Endodermal cell (in vitro differentiated cells): ENCODE results near the gene TRIM13. TPM values are rescaled to one million over a fixed set of nuclear protein-coding genes. Genes with fewer than 3 reads are reported as not detected.
"Not testable (repeated sequence)": the region's sequence is repeated elsewhere in the genome, so short reads cannot be mapped to it uniquely, and the experiment has no call there.

Experiments
- DNase-seq: peaks from one replicate; pipeline ENCODE4 v3.0.0-alpha.2; 2017
- H3K27ac ChIP-seq: 2 replicates; pipeline ENCODE4 v1.5.1; 2013; ENCODE audit warnings: mild to moderate bottlenecking, low read depth, low read length, moderate library complexity
- H3K27me3 ChIP-seq: 2 replicates; pipeline ENCODE4 v1.6.1; 2013; ENCODE audit warnings: mild to moderate bottlenecking, low read length, moderate library complexity; ENCODE audit not compliant: insufficient read depth, control insufficient read depth, poor library complexity, severe bottlenecking
- H3K36me3 ChIP-seq: 2 replicates; pipeline ENCODE4 v1.7.0; 2013; ENCODE audit warnings: mild to moderate bottlenecking, low read length, moderate library complexity; ENCODE audit not compliant: control insufficient read depth, insufficient read depth
- H3K4me1 ChIP-seq: one replicate; pipeline ENCODE4 v1.7.0; 2013; ENCODE audit warnings: low read length; ENCODE audit not compliant: control insufficient read depth, insufficient read depth
- H3K4me3 ChIP-seq: 2 replicates; pipeline ENCODE4 v1.5.1; 2013; ENCODE audit warnings: mild to moderate bottlenecking, low read length, moderate library complexity
- H3K9ac ChIP-seq: 2 replicates; pipeline ENCODE4 v1.6.1; 2013; ENCODE audit warnings: mild to moderate bottlenecking, low read length, moderate library complexity; ENCODE audit not compliant: poor library complexity, severe bottlenecking; ENCODE audit errors: extremely low read depth
- H3K9me3 ChIP-seq: 2 replicates; pipeline ENCODE4 v1.6.1; 2013; ENCODE audit warnings: mild to moderate bottlenecking, low read length, moderate library complexity; ENCODE audit not compliant: control insufficient read depth
- H3K27ac Mint-ChIP-seq: 2 replicates; pipeline ENCODE4 v1.8.0; 2020; ENCODE audit warnings: mixed read lengths
- H3K27me3 Mint-ChIP-seq: 2 replicates; pipeline ENCODE4 v1.8.0; 2021; ENCODE audit warnings: mild to moderate bottlenecking, mixed read lengths; ENCODE audit not compliant: insufficient read depth
- H3K36me3 Mint-ChIP-seq: 2 replicates; pipeline ENCODE4 v1.8.0; 2020; ENCODE audit warnings: low read depth, mixed read lengths
- H3K4me1 Mint-ChIP-seq: 2 replicates; pipeline ENCODE4 v1.8.0; 2020; ENCODE audit warnings: mixed read lengths
- H3K4me3 Mint-ChIP-seq: 2 replicates; pipeline ENCODE4 v1.8.0; 2020; ENCODE audit warnings: mild to moderate bottlenecking, moderate library complexity, mixed read lengths
- H3K9me3 Mint-ChIP-seq: 2 replicates; pipeline ENCODE4 v1.8.0; 2020; ENCODE audit warnings: mild to moderate bottlenecking, mixed read lengths
- CTCF ChIP-seq: fragments of 200-600 bp; sonication (generic); conservative IDR thresholded peaks from 2 replicates; pipeline ENCODE4 v1.5.0; 2021; ENCODE audit warnings: antibody characterized with exemption, mild to moderate bottlenecking
- WGBS, 2 experiments: methylation state at CpG; one replicate each; pipeline versions ENCODE4 v1.1.5 to v1.1.7; 2013; ENCODE audit warnings: missing lambda C conversion rate in 2 of 2, mixed read lengths in 1 of 2; ENCODE audit not compliant: insufficient coverage in 1 of 2, insufficient read length in 1 of 2; 5-methylcytosine and 5-hydroxymethylcytosine counted together
- microRNA-seq: library from miRNA; unstranded; fragments of <30 nt; microRNA quantifications from one replicate; pipeline ENCODE4 v1.2.0, GENCODE V29; 2020; ENCODE audit warnings: borderline microRNAs expressed
- total RNA-seq, 2 donors: library from RNA; stranded (reverse); fragmentation: NEBNext Ultra II Directional in 1 of 2; extraction: Animal tissue kit (Norgen Biotek cat#: 25700) in 1 of 2; gene quantifications; 2 replicates in 1 of 2; 3 replicates in 1 of 2; pipeline ENCODE4 v1.2.1, GENCODE V29; 2021

The TRIM13 gene
- total RNA-seq, 2 donors from 2014 or later: 44.3 TPM

GRCh38 chr13:50060718-50061117, 63.9 kb downstream of the TRIM13 start:
- H3K4me3 Mint-ChIP-seq: no peak overlapping the region
- Histone ChIP-seq H3K9me3 (no peaks in the 10 kb centered on the region), H3K27ac (no peak overlapping the region), H3K4me1 (no peaks in the 10 kb centered on the region), H3K4me3 (no peak overlapping the region), H3K9ac (no peak overlapping the region), H3K36me3 (peaks cover 51% of the 10 kb centered on the region), H3K27me3 (no peaks in the 10 kb centered on the region)
- no peaks in the 10 kb centered on the region for H3K9me3 Mint-ChIP-seq
- H3K36me3 Mint-ChIP-seq: peaks cover 7% of the 10 kb centered on the region
- no CpG with 5 or more reads among the region's 1 CpG for WGBS, 2 experiments
- no peak for DNase-seq
- no peak for TF ChIP-seq CTCF
- H3K27me3 Mint-ChIP-seq: no peaks in the 10 kb centered on the region
- no peaks in the 10 kb centered on the region for H3K4me1 Mint-ChIP-seq
- no peak overlapping the region for H3K27ac Mint-ChIP-seq

GRCh38 chr13:50062336-50062735, 65.5 kb downstream of the TRIM13 start:
- not testable (repeated sequence) for H3K9me3 ChIP-seq, H3K27ac ChIP-seq, H3K4me3 ChIP-seq, H3K9me3 Mint-ChIP-seq, H3K27me3 ChIP-seq, H3K4me1 Mint-ChIP-seq, DNase-seq, H3K27ac Mint-ChIP-seq, H3K27me3 Mint-ChIP-seq, H3K4me1 ChIP-seq, H3K9ac ChIP-seq, H3K4me3 Mint-ChIP-seq
- H3K36me3 Mint-ChIP-seq: peaks cover 13% of the 10 kb centered on the region
- WGBS, 2 experiments: 88 to 98% methylated on average over 4 to 6 of the region's 7 CpGs
- H3K36me3 ChIP-seq: peaks cover 60% of the 10 kb centered on the region

GRCh38 chr13:50065712-50066111, 68.9 kb downstream of the TRIM13 start:
- H3K27me3 Mint-ChIP-seq: no peaks in the 10 kb centered on the region
- Histone ChIP-seq H3K9ac (no peak overlapping the region), H3K27ac (no peak overlapping the region), H3K9me3 (no peaks in the 10 kb centered on the region), H3K27me3 (no peaks in the 10 kb centered on the region), H3K4me3 (no peak overlapping the region), H3K36me3 (peaks cover 66% of the 10 kb centered on the region), H3K4me1 (no peaks in the 10 kb centered on the region)
- peaks cover 18% of the 10 kb centered on the region for H3K36me3 Mint-ChIP-seq
- no peak for DNase-seq
- TF ChIP-seq CTCF: no peak
- no peak overlapping the region for H3K4me3 Mint-ChIP-seq
- H3K9me3 Mint-ChIP-seq: no peaks in the 10 kb centered on the region
- 89 to 95% methylated on average over 1 of the region's 1 CpG for WGBS, 2 experiments
- no peak overlapping the region for H3K27ac Mint-ChIP-seq
- no peaks in the 10 kb centered on the region for H3K4me1 Mint-ChIP-seq

Small RNAs within 50 kb of the gene (microRNA-seq; reads per million reads assigned to microRNA genes)
- gene MIR15A (294 reads per million, percentile 85 among the genes with 10 or more reads in this experiment), gene MIR16-1 (134 reads per million, percentile 77 among the genes with 10 or more reads in this experiment), gene MIR3613 (0.74 reads per million)

Other genes starting within 250 kb of the TRIM13 start
- gene KPNA3, start 204.4 kb upstream of the TRIM13 start, total RNA-seq: 10 to 100 TPM; 59.0 to 64.2 TPM
- gene SPRYD7, start 60.7 kb upstream of the TRIM13 start, total RNA-seq: 1 to 10 TPM; 2.0 to 5.6 TPM
- gene KCNRG, start 18.4 kb downstream of the TRIM13 start, total RNA-seq: 1 to 10 TPM in 1 of 2 donors, under 1 TPM in 1; 0.62 to 1.1 TPM